Left ventricle myocardium inferior (tissue), 1 donor: ENCODE results near the gene GINM1. TPM values are rescaled to one million over a fixed set of nuclear protein-coding genes. Genes with fewer than 3 reads are reported as not detected.

Source experiments
- DNase-seq: peaks from one replicate; pipeline ENCODE4 v3.0.0-alpha.2; 2020
- H3K27ac ChIP-seq: fragments of 200-600 bp; replicated peaks from 2 replicates; pipeline ENCODE4 v1.8.0; 2021
- H3K27me3 ChIP-seq: fragments of 200-600 bp; 2 replicates; pipeline ENCODE4 v1.8.0; 2021; ENCODE audit warnings: low read depth
- H3K36me3 ChIP-seq: fragments of 200-600 bp; 2 replicates; pipeline ENCODE4 v1.8.0; 2021
- H3K4me1 ChIP-seq: fragments of 200-600 bp; 2 replicates; pipeline ENCODE4 v1.8.0; 2021
- H3K4me3 ChIP-seq: fragments of 200-600 bp; 2 replicates; pipeline ENCODE4 v1.8.0; 2021; ENCODE audit warnings: mild to moderate bottlenecking, moderate library complexity
- H3K9me3 ChIP-seq: fragments of 200-600 bp; replicated peaks from 2 replicates; pipeline ENCODE4 v1.8.0; 2021
- CTCF ChIP-seq: fragments of 200-600 bp; IDR thresholded peaks from 2 replicates; pipeline ENCODE4 v1.8.0; 2021; ENCODE audit warnings: antibody characterized with exemption, mild to moderate bottlenecking, borderline replicate concordance
- intact Hi-C: fragments of 100-400 bp; cut with micrococcal nuclease; formaldehyde crosslinking; loops from one replicate; pipeline ENCODE4 v1.11.0; 2022
- long read RNA-seq: library from polyadenylated mRNA; unstranded; transcript quantifications from one replicate; pipeline ENCODE4 v2.0.0, GENCODE V29; 2021
- total RNA-seq: library from RNA; stranded (reverse); fragmentation: NEBNext Ultra II Directional; extraction: Animal tissue kit (Norgen Biotek cat#: 25700); gene quantifications from one replicate; pipeline ENCODE4 v1.2.1, GENCODE V29; 2021
- donor health status: DM: no; HTN: yes; CAD: no; lungs with severe emphysema.

Gene GINM1
- 52.0 TPM for total RNA-seq
- long read RNA-seq, transcript GINM1-201 (8 exons, 2,024 nt), result major isoform, 142 of 153 reads
- long read RNA-seq, partial matches to known transcripts, result 2 of 153 reads
- long read RNA-seq, other reads (novel, unspliced or antisense), result 9 of 153 reads

- no peaks in the 10 kb centered on the region for H3K9me3 ChIP-seq
- peak within 1 kb of the TSS; percentile 96 for H3K27ac ChIP-seq
- H3K4me3 ChIP-seq, result peak within 1 kb of the TSS; percentile 100
- H3K27me3 ChIP-seq, result no peaks in the 10 kb centered on the region
- peak; percentile 91 for DNase-seq
- TF ChIP-seq CTCF, result peak; percentile 76
- H3K36me3 ChIP-seq, result no peaks in the 10 kb centered on the region
- intact Hi-C loops, result no loop called here
- H3K4me1 ChIP-seq, result peaks cover 37% of the 10 kb centered on the region
Observed at GRCh38 chr6:149565527-149566409, at the start of gene GINM1. Gene GINM1, plus strand, starts transcription at chr6:149566375. Its CDS starts 40 bp downstream, at chr6:149566415.

- DNase-seq, result no peak
- Histone ChIP-seq H3K4me1 (no peaks in the 10 kb centered on the region), H3K27ac (no peak overlapping the region), H3K9me3 (no peaks in the 10 kb centered on the region), H3K27me3 (no peaks in the 10 kb centered on the region), H3K4me3 (no peak overlapping the region), H3K36me3 (peaks cover 94% of the 10 kb centered on the region)
- intact Hi-C loops, result no loop called here
- TF ChIP-seq CTCF, result no peak
Observed at GRCh38 chr6:149529650-149530049, 36.5 kb upstream of the GINM1 start.

GRCh38 chr6:149534742-149535141, 31.4 kb upstream of the GINM1 start:
- Histone ChIP-seq H3K4me3 (no peak overlapping the region), H3K36me3 (peaks cover 97% of the 10 kb centered on the region), H3K9me3 (no peaks in the 10 kb centered on the region), H3K27me3 (no peaks in the 10 kb centered on the region), H3K4me1 (no peaks in the 10 kb centered on the region), H3K27ac (no peak overlapping the region)
- intact Hi-C loops, result no loop called here
- TF ChIP-seq CTCF, result no peak
- DNase-seq, result no peak

- intact Hi-C loops, result no loop called here
- Histone ChIP-seq H3K9me3 (no peaks in the 10 kb centered on the region), H3K4me1 (peaks cover 48% of the 10 kb centered on the region), H3K4me3 (no peak overlapping the region), H3K36me3 (peaks cover 52% of the 10 kb centered on the region), H3K27me3 (no peaks in the 10 kb centered on the region), H3K27ac (no peak overlapping the region)
- no peak for DNase-seq
- TF ChIP-seq CTCF, result no peak
Observed at GRCh38 chr6:149541139-149541538, 25.0 kb upstream of the GINM1 start.

- H3K27me3 ChIP-seq, result no peaks in the 10 kb centered on the region
- H3K36me3 ChIP-seq, result peaks cover 19% of the 10 kb centered on the region
- no peak for DNase-seq
- intact Hi-C loops, result no loop called here
- H3K27ac ChIP-seq, result peak overlapping the region; percentile 94
- peaks cover 55% of the 10 kb centered on the region for H3K4me1 ChIP-seq
- H3K4me3 ChIP-seq, result peak overlapping the region; percentile 86
- TF ChIP-seq CTCF, result no peak
- no peaks in the 10 kb centered on the region for H3K9me3 ChIP-seq
Observed at GRCh38 chr6:149544646-149545257, 21.4 kb upstream of the GINM1 start.
